Panc1 (cell line): ENCODE data around the gene MACROD2. TPM values are rescaled to one million over a fixed set of nuclear protein-coding genes. Genes with fewer than 3 reads are reported as not detected.

Experiments used
- ATAC-seq: fragments of 200-7000 bp; cut with Tn5 transposase; 2 replicates; pipeline ENCODE4 v1.9.1; 2020; ENCODE audit warnings: mild to moderate bottlenecking, moderate library complexity
- BruUV-seq: library from RNA; stranded (reverse); fragments of 400-500 nt; replicated peaks from 2 replicates; lab custom pipeline; 2021; lab: Mats Ljungman, UMichigan
- CTCF ChIA-PET: fragments of 300-600 bp; sonication (Branson Sonifier 250); formaldehyde crosslinking; loops from one replicate; lab custom pipeline; 2022; ENCODE audit warnings: antibody characterized with exemption; lab: Charles Lee
- POLR2A ChIA-PET: fragments of 300-600 bp; sonication (Branson Sonifier 250); formaldehyde crosslinking; loops from one replicate; lab custom pipeline; 2022; ENCODE audit warnings: antibody characterized with exemption; lab: Charles Lee
- DNase-seq: peaks from one replicate; pipeline ENCODE4 v3.0.0-alpha.2; 2010; ENCODE audit warnings: low read depth, low spot score
- H3K27ac ChIP-seq: 2 replicates; pipeline ENCODE4 v1.5.1; 2011; ENCODE audit warnings: mild to moderate bottlenecking, low read length, inconsistent platforms
- H3K27me3 ChIP-seq: fragments of 200-500 bp; sonication (Bioruptor generic); 2 replicates; pipeline ENCODE4 v1.6.0; 2014; ENCODE audit warnings: low read length, inconsistent platforms; ENCODE audit not compliant: control insufficient read depth, insufficient read depth
- H3K36me3 ChIP-seq: fragments of 200-500 bp; sonication (Bioruptor generic); 2 replicates; pipeline ENCODE4 v1.5.1; 2014; ENCODE audit warnings: inconsistent platforms, mild to moderate bottlenecking, low read length, moderate library complexity; ENCODE audit not compliant: control insufficient read depth, insufficient read depth
- H3K4me1 ChIP-seq: 2 replicates; pipeline ENCODE4 v1.5.1; 2011; ENCODE audit warnings: inconsistent platforms, mild to moderate bottlenecking, low read length, moderate library complexity; ENCODE audit not compliant: control insufficient read depth, insufficient read depth
- H3K4me3 ChIP-seq, 2 experiments: 2 replicates each; pipeline ENCODE4 v1.5.1; 2011 to 2012; ENCODE audit warnings: low read depth in 2 of 2, low read length in 2 of 2, mild to moderate bottlenecking in 2 of 2, inconsistent platforms in 1 of 2, moderate library complexity in 1 of 2
- H3K9me3 ChIP-seq: fragments of 200-500 bp; sonication (Bioruptor generic); 2 replicates; pipeline ENCODE4 v1.5.1; 2014; ENCODE audit warnings: low read depth, mild to moderate bottlenecking, inconsistent platforms, low read length, moderate library complexity; ENCODE audit not compliant: control insufficient read depth, insufficient read depth
- CTCF ChIP-seq: fragments of 450-650 bp; IDR thresholded peaks from 2 replicates; pipeline ENCODE4 v1.5.1; 2017; ENCODE audit warnings: mild to moderate bottlenecking
- POLR2AphosphoS5 ChIP-seq: IDR thresholded peaks from 2 replicates; pipeline ENCODE4 v1.6.1; 2012; ENCODE audit warnings: mild to moderate bottlenecking, low read depth, low read length, moderate library complexity
- REST ChIP-seq, 2 experiments: IDR thresholded peaks; 2 replicates each; pipeline ENCODE4 v1.6.1; 2011 to 2012; ENCODE audit warnings: low read depth in 2 of 2, control low read depth in 1 of 2, low read length in 1 of 2, mild to moderate bottlenecking in 1 of 2, moderate library complexity in 1 of 2; ENCODE audit not compliant: insufficient read depth in 1 of 2
- SIN3A ChIP-seq: IDR thresholded peaks from 2 replicates; pipeline ENCODE4 v1.6.1; 2012; ENCODE audit warnings: low read depth, mild to moderate bottlenecking, low read length, moderate library complexity, borderline replicate concordance; ENCODE audit not compliant: insufficient read depth
- TCF7L2 ChIP-seq: IDR thresholded peaks from 2 replicates; pipeline ENCODE4 v1.6.1; 2011; ENCODE audit warnings: mild to moderate bottlenecking, low read depth, low read length, inconsistent platforms
- in situ Hi-C: cut with HindIII; loops from 2 replicates; pipeline ENCODE4 v1.10.0; 2016; ENCODE audit warnings: low sequenced_read_pairs, low pct_unique_long_range_greater_than_20kb
- intact Hi-C: fragments of 100-400 bp; cut with micrococcal nuclease; formaldehyde crosslinking; loops from one replicate; pipeline ENCODE4 v1.10.0; 2022; ENCODE audit not compliant: unreplicated experiment
- total RNA-seq: library from RNA; stranded (reverse); gene quantifications from one replicate; pipeline ENCODE4 v1.2.1, GENCODE V29; 2021; ENCODE audit not compliant: unreplicated experiment

Gene MACROD2
- total RNA-seq, 1 experiment from 2014 or later = 1.2 TPM

- Histone ChIP-seq H3K9me3 (peaks cover under 1% of the 10 kb centered on the region; the same call in 1 of the 2 replicates), H3K27ac (no peak overlapping the region), H3K36me3 (no peaks in the 10 kb centered on the region), H3K4me3 (no peak overlapping the region), H3K27me3 (no peaks in the 10 kb centered on the region), H3K4me1 (no peaks in the 10 kb centered on the region)
- DNase-seq (no peak), ATAC-seq (no peak)
- in situ Hi-C loops = no loop called here
- ChIA-PET POLR2A (no interaction called here), CTCF (no interaction called here)
- TF ChIP-seq TCF7L2 (no peak), CTCF (no peak), POLR2AphosphoS5 (no peak), SIN3A (no peak), REST (IDR thresholded peaks at IDR 0.05; ENCODE audit: insufficient read depth in 1 of 2, low read depth in 2 of 2, low read length in 1 of 2) (no peak)
- no TSS peak for BruUV-seq
- intact Hi-C loops = no loop called here
Observed at GRCh38 chr20:14383335-14383734, 388.0 kb downstream of the MACROD2 start.

- Histone ChIP-seq H3K4me3 (no peak overlapping the region), H3K36me3 (no peaks in the 10 kb centered on the region), H3K4me1 (no peaks in the 10 kb centered on the region), H3K27ac (no peak overlapping the region), H3K27me3 (no peaks in the 10 kb centered on the region), H3K9me3 (peaks cover 3% of the 10 kb centered on the region; the same call in 1 of the 2 replicates)
- no TSS peak for BruUV-seq
- intact Hi-C loops = no loop called here
- ChIA-PET POLR2A (no interaction called here), CTCF (no interaction called here)
- ATAC-seq (no peak), DNase-seq (no peak)
- in situ Hi-C loops = no loop called here
- TF ChIP-seq POLR2AphosphoS5 = no peak
- 0 out of 2 replicates have a peak, but pooled peaks have one; percentile 10 for TF ChIP-seq TCF7L2
- no peak for TF ChIP-seq REST (IDR thresholded peaks at IDR 0.05; ENCODE audit: insufficient read depth in 1 of 2, low read depth in 2 of 2, low read length in 1 of 2)
- TF ChIP-seq CTCF = no peak
- no peak for TF ChIP-seq SIN3A
Observed at GRCh38 chr20:14384416-14385175, 389.3 kb downstream of the MACROD2 start.
